ENCODE data around the gene ATP6V1G2. TPM values are rescaled to one million over a fixed set of nuclear protein-coding genes. Genes with fewer than 3 reads are reported as not detected.

Gene ATP6V1G2
- polyA plus RNA-seq, 1 donor: 9.1 TPM

GRCh38 chr6:31534521-31535040 lies 11.8 kb downstream of the ATP6V1G2 start:
- H3K27me3 ChIP-seq (ENCODE audit: control insufficient read depth, insufficient read depth, low read length): no peaks in the 10 kb centered on the region
- WGBS (ENCODE audit: insufficient coverage, low lambda C conversion rate): 100% methylated on average over 4 of the region's 24 CpGs
- peaks cover 96% of the 10 kb centered on the region for H3K36me3 ChIP-seq (ENCODE audit: control insufficient read depth, insufficient read depth, low read length)
- H3K4me3 ChIP-seq (ENCODE audit: low read length): no peak overlapping the region
- no peak overlapping the region for H3K27ac ChIP-seq (ENCODE audit: low read length)
- DNase-seq: no peak
- H3K9me3 ChIP-seq (ENCODE audit: control insufficient read depth, low read depth, low read length): no peaks in the 10 kb centered on the region
- peaks cover 10% of the 10 kb centered on the region for H3K4me1 ChIP-seq (ENCODE audit: control insufficient read depth, insufficient read depth, low read length)

GRCh38 chr6:31534011-31534410 lies 12.4 kb downstream of the ATP6V1G2 start:
- peaks cover 92% of the 10 kb centered on the region for H3K36me3 ChIP-seq (ENCODE audit: control insufficient read depth, insufficient read depth, low read length)
- DNase-seq: no peak
- no peak overlapping the region for H3K4me3 ChIP-seq (ENCODE audit: low read length)
- no peaks in the 10 kb centered on the region for H3K27me3 ChIP-seq (ENCODE audit: control insufficient read depth, insufficient read depth, low read length)
- no peaks in the 10 kb centered on the region for H3K9me3 ChIP-seq (ENCODE audit: control insufficient read depth, low read depth, low read length)
- no peak overlapping the region for H3K27ac ChIP-seq (ENCODE audit: low read length)
- no CpG with 5 or more reads among the region's 6 CpGs for WGBS (ENCODE audit: insufficient coverage, low lambda C conversion rate)
- H3K4me1 ChIP-seq (ENCODE audit: control insufficient read depth, insufficient read depth, low read length): peaks cover 8% of the 10 kb centered on the region

GRCh38 chr6:31533455-31533841 lies 13.0 kb downstream of the ATP6V1G2 start:
- DNase-seq: no peak
- H3K4me1 ChIP-seq (ENCODE audit: control insufficient read depth, insufficient read depth, low read length): peaks cover 7% of the 10 kb centered on the region
- no peak overlapping the region for H3K27ac ChIP-seq (ENCODE audit: low read length)
- peaks cover 86% of the 10 kb centered on the region for H3K36me3 ChIP-seq (ENCODE audit: control insufficient read depth, insufficient read depth, low read length)
- H3K9me3 ChIP-seq (ENCODE audit: control insufficient read depth, low read depth, low read length): no peaks in the 10 kb centered on the region
- no peak overlapping the region for H3K4me3 ChIP-seq (ENCODE audit: low read length)
- H3K27me3 ChIP-seq (ENCODE audit: control insufficient read depth, insufficient read depth, low read length): no peaks in the 10 kb centered on the region
- no CpG with 5 or more reads among the region's 1 CpG for WGBS (ENCODE audit: insufficient coverage, low lambda C conversion rate)

GRCh38 chr6:31532644-31533454 lies 13.6 kb downstream of the ATP6V1G2 start:
- Histone ChIP-seq H3K27me3 (ENCODE audit: control insufficient read depth, insufficient read depth, low read length) (no peaks in the 10 kb centered on the region), H3K4me1 (ENCODE audit: control insufficient read depth, insufficient read depth, low read length) (peaks cover 7% of the 10 kb centered on the region), H3K27ac (ENCODE audit: low read length) (no peak overlapping the region), H3K36me3 (ENCODE audit: control insufficient read depth, insufficient read depth, low read length) (peaks cover 81% of the 10 kb centered on the region), H3K4me3 (ENCODE audit: low read length) (no peak overlapping the region), H3K9me3 (ENCODE audit: control insufficient read depth, low read depth, low read length) (no peaks in the 10 kb centered on the region)
- DNase-seq: no peak
- WGBS (ENCODE audit: insufficient coverage, low lambda C conversion rate): no CpG with 5 or more reads among the region's 9 CpGs

DNA sequence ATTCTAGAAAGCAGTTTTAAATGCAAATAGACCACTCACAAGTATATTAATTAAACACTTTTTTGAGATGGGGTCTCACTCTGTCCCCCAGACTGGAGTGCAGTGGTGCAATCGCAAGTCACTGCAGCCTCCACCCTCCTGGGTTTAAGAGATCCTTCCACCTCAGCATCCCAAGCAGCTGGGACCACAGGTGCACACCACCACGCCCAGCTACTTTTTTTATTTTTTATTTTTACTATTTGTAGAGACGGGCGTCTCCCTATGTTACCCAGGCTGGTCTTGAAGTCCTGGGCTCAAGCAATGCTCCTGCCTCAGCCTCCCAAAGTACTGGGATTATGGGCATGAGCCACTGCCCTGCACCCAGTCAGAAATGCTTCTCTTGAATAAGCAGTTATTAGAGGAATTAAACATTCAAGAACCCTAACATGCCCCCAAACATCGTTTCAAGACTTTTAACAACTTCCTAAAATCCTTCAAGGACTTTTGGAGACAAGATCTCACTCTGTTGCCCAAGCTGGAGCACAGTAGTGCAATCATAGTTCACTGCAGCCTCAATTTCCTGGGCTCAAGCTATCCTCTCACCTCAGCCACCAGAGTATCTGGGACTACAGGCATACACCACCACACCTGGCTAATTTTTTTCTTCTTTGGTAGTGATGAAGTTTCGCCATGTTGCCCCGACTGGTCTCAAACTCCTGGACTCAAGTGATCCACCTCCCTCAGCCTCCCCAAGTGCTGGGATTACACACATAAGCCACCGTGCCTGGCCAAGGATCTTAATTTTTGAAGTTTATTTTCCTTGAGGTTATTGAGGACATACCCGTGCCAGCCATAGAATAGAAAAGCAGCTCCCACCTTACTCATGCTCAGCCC lies 14.4 kb downstream of the ATP6V1G2 start:
- DNase-seq: no peak
- H3K36me3 ChIP-seq (ENCODE audit: control insufficient read depth, insufficient read depth, low read length): peaks cover 76% of the 10 kb centered on the region
- H3K27ac ChIP-seq (ENCODE audit: low read length): no peak overlapping the region
- no peaks in the 10 kb centered on the region for H3K9me3 ChIP-seq (ENCODE audit: control insufficient read depth, low read depth, low read length)
- H3K4me1 ChIP-seq (ENCODE audit: control insufficient read depth, insufficient read depth, low read length): peaks cover 7% of the 10 kb centered on the region
- H3K4me3 ChIP-seq (ENCODE audit: low read length): no peak overlapping the region
- WGBS (ENCODE audit: insufficient coverage, low lambda C conversion rate): 80% methylated on average over 1 of the region's 9 CpGs
- H3K27me3 ChIP-seq (ENCODE audit: control insufficient read depth, insufficient read depth, low read length): no peaks in the 10 kb centered on the region

GRCh38 chr6:31531162-31531561 lies 15.2 kb downstream of the ATP6V1G2 start:
- H3K27ac ChIP-seq (ENCODE audit: low read length): no peak overlapping the region
- H3K36me3 ChIP-seq (ENCODE audit: control insufficient read depth, insufficient read depth, low read length): peaks cover 68% of the 10 kb centered on the region
- no peaks in the 10 kb centered on the region for H3K9me3 ChIP-seq (ENCODE audit: control insufficient read depth, low read depth, low read length)
- no peaks in the 10 kb centered on the region for H3K27me3 ChIP-seq (ENCODE audit: control insufficient read depth, insufficient read depth, low read length)
- H3K4me1 ChIP-seq (ENCODE audit: control insufficient read depth, insufficient read depth, low read length): peaks cover 7% of the 10 kb centered on the region
- no peak overlapping the region for H3K4me3 ChIP-seq (ENCODE audit: low read length)
- DNase-seq: no peak
- no CpG with 5 or more reads among the region's 7 CpGs for WGBS (ENCODE audit: insufficient coverage, low lambda C conversion rate)

DNA sequence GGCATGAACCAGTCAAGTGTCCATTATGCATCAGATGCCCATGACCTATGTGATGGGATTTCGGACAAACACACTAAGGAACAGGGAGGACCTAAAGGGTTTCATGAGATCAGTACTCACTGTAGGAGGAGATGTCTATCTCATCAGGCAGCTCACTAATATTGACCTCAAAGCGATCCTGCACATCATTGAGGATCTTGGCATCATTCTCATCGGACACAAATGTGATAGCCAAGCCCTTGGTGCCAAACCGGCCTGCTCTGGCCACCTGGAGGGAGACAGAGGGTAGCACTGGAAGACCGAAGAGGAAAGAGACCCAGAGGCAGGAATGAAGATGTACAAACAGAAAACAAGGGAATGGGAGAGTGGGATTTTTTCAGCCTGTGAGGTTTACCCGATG lies 15.7 kb downstream of the ATP6V1G2 start:
- WGBS (ENCODE audit: insufficient coverage, low lambda C conversion rate): 86% methylated on average over 2 of the region's 6 CpGs
- Histone ChIP-seq H3K9me3 (ENCODE audit: control insufficient read depth, low read depth, low read length) (no peaks in the 10 kb centered on the region), H3K27ac (ENCODE audit: low read length) (no peak overlapping the region), H3K27me3 (ENCODE audit: control insufficient read depth, insufficient read depth, low read length) (no peaks in the 10 kb centered on the region), H3K4me1 (ENCODE audit: control insufficient read depth, insufficient read depth, low read length) (peaks cover 7% of the 10 kb centered on the region), H3K36me3 (ENCODE audit: control insufficient read depth, insufficient read depth, low read length) (peaks cover 63% of the 10 kb centered on the region), H3K4me3 (ENCODE audit: low read length) (no peak overlapping the region)
- no peak for DNase-seq

DNA sequence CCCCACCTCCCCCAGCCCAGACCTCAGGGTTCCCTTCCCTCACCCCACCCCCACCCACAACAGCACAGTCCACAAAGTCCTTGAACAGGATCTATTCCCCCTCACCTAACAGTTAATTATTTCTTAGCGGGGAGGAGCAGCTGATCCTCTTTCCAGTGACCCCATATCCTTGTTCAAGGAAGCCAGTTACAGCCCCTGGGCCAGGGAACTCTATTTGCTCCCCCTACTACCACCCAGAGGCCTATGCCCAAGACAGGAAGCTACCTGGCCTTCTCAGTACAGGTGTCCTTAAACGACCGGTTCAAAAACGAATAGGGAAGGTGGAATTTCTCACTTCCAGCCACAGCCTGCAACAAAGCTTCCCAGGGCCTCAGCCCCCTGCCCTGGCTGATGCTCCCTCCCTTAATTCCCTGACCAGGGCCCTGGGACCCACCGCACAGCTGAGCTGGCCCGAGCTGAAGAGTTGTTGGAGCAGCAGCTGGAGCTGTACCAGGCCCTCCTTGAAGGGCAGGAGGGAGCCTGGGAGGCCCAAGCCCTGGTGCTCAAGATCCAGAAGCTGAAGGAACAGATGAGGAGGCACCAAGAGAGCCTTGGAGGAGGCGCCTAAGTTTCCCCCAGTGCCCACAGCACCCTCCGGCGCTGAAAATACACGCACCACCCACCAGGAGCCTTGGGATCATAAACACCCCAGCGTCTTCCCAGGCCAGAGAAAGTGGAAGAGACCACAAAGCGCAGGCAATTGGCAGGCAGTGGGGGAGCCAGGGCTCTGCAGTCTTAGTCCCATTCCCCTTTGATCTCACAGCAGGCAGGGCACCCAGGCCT lies 16.9 kb downstream of the ATP6V1G2 start:
- H3K27me3 ChIP-seq (ENCODE audit: control insufficient read depth, insufficient read depth, low read length): no peaks in the 10 kb centered on the region
- peak in 1 of 2 donors; percentile 35 for DNase-seq
- H3K4me3 ChIP-seq (ENCODE audit: low read length): no peak overlapping the region
- WGBS (ENCODE audit: insufficient coverage, low lambda C conversion rate): no CpG with 5 or more reads among the region's 12 CpGs
- H3K9me3 ChIP-seq (ENCODE audit: control insufficient read depth, low read depth, low read length): no peaks in the 10 kb centered on the region
- H3K4me1 ChIP-seq (ENCODE audit: control insufficient read depth, insufficient read depth, low read length): peaks cover 7% of the 10 kb centered on the region
- peaks cover 52% of the 10 kb centered on the region for H3K36me3 ChIP-seq (ENCODE audit: control insufficient read depth, insufficient read depth, low read length)
- no peak overlapping the region for H3K27ac ChIP-seq (ENCODE audit: low read length)

DNA sequence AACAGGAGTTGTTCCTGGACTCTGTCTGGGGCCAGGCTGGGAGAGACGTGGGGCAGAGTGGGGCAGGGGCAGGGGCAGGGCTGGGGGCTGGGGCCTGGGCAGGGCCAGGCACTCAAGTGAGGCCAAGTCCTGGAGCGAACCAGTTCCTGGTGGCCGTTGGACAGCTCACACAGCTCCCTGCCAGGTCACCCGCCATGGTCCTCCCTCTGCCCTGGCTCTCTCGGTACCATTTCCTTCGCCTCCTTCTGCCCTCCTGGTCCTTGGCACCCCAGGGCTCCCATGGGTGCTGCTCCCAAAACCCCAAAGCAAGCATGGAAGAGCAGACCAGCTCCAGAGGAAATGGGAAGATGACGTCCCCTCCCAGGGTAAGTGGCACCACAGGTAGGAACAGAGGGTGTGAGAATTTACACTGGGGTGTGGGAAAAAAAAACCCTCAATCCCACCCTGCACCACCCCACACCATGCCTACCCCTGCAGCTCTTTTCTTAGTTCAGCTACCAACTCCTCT lies 17.5 kb downstream of the ATP6V1G2 start, which contains the start of gene MCCD1:
MCCD1 (plus strand) TSS at position 142 of the 508 bp plus-strand sequence; CDS start at position 195, 53 bp downstream.
- H3K27ac ChIP-seq (ENCODE audit: low read length): no peak within 1 kb of the TSS
- no CpG with 5 or more reads among the region's 7 CpGs for WGBS (ENCODE audit: insufficient coverage, low lambda C conversion rate)

More for the DNA sequence above, 17.5 kb downstream of the ATP6V1G2 start, which contains the start of gene MCCD1:
- Histone ChIP-seq H3K4me3 (ENCODE audit: low read length) (no peak within 1 kb of the TSS), H3K36me3 (ENCODE audit: control insufficient read depth, insufficient read depth, low read length) (peaks cover 45% of the 10 kb centered on the region), H3K27me3 (ENCODE audit: control insufficient read depth, insufficient read depth, low read length) (no peaks in the 10 kb centered on the region), H3K4me1 (ENCODE audit: control insufficient read depth, insufficient read depth, low read length) (peaks cover 7% of the 10 kb centered on the region), H3K9me3 (ENCODE audit: control insufficient read depth, low read depth, low read length) (no peaks in the 10 kb centered on the region)
- DNase-seq: no peak

All from large intestine (tissue), 3 donors.